KMS-11 (cell line): ENCODE data around the gene IQUB.
"Not testable (repeated sequence)": the region's sequence is repeated elsewhere in the genome, so short reads cannot be mapped to it uniquely, and the experiment has no call there.

Experiments
- H2AFZ ChIP-seq: fragments of 200-600 bp; sonication (generic); 2 replicates; pipeline ENCODE4 v1.6.1; 2016; ENCODE audit warnings: antibody characterized with exemption, mixed run types, low read depth
- H3K27ac ChIP-seq: fragments of 200-600 bp; sonication (generic); 2 replicates; pipeline ENCODE4 v1.6.1; 2016; ENCODE audit warnings: mild to moderate bottlenecking, mixed run types
- H3K27me3 ChIP-seq: fragments of 200-600 bp; sonication (generic); 2 replicates; pipeline ENCODE4 v1.6.1; 2017; ENCODE audit warnings: mild to moderate bottlenecking, low read depth, mixed run types, moderate library complexity; ENCODE audit not compliant: insufficient read depth
- H3K36me3 ChIP-seq: fragments of 200-600 bp; sonication (generic); 2 replicates; pipeline ENCODE4 v1.6.1; 2017; ENCODE audit warnings: mild to moderate bottlenecking, mixed run types; ENCODE audit not compliant: insufficient read depth
- H3K4me1 ChIP-seq: fragments of 200-600 bp; sonication (generic); 2 replicates; pipeline ENCODE4 v1.6.1; 2016; ENCODE audit warnings: mild to moderate bottlenecking, low read depth, mixed run types; ENCODE audit not compliant: poor library complexity, severe bottlenecking
- H3K4me2 ChIP-seq: fragments of 200-600 bp; sonication (generic); 2 replicates; pipeline ENCODE4 v1.7.0; 2016; ENCODE audit warnings: mild to moderate bottlenecking, mixed run types
- H3K4me3 ChIP-seq: fragments of 200-600 bp; sonication (generic); IDR thresholded peaks from 2 replicates; pipeline ENCODE4 v1.6.1; 2017; ENCODE audit warnings: low read depth, low read length, mixed read lengths; ENCODE audit not compliant: insufficient read depth
- H3K79me2 ChIP-seq: fragments of 200-600 bp; sonication (generic); 2 replicates; pipeline ENCODE4 v1.6.1; 2016; ENCODE audit warnings: low read depth, mixed run types; ENCODE audit not compliant: insufficient read depth
- H3K9ac ChIP-seq: fragments of 200-600 bp; sonication (generic); 2 replicates; pipeline ENCODE4 v1.6.1; 2016; ENCODE audit warnings: mild to moderate bottlenecking, mixed run types
- H4K20me1 ChIP-seq: fragments of 200-600 bp; sonication (generic); 2 replicates; pipeline ENCODE4 v1.6.1; 2016; ENCODE audit warnings: mild to moderate bottlenecking, mixed run types; ENCODE audit not compliant: insufficient read depth
- CTCF ChIP-seq: fragments of 200-600 bp; sonication (generic); conservative IDR thresholded peaks from 2 replicates; pipeline ENCODE4 v1.6.1; 2017; ENCODE audit warnings: low read depth, mild to moderate bottlenecking, antibody characterized with exemption, low read length, moderate library complexity, mixed read lengths

Gene IQUB

GRCh38 chr7:123533929-123534382 is 439 bp downstream of the IQUB start:
- H3K4me1 ChIP-seq = peaks cover 14% of the 10 kb centered on the region
- no peak overlapping the region for H3K27ac ChIP-seq

GRCh38 chr7:123533553-123533917 is 860 bp downstream of the IQUB start:
- Histone ChIP-seq H3K4me2 (peak overlapping the region; percentile 75), H3K27me3 (no peaks in the 10 kb centered on the region), H3K9ac (no peak overlapping the region), H3K36me3 (no peaks in the 10 kb centered on the region), H4K20me1 (no peaks in the 10 kb centered on the region), H2AFZ (peak overlapping the region; percentile 90; the same call in 1 of the 2 replicates), H3K4me1 (peaks cover 14% of the 10 kb centered on the region), H3K4me3 (no peak overlapping the region), H3K27ac (no peak overlapping the region), H3K79me2 (no peaks in the 10 kb centered on the region)
- TF ChIP-seq CTCF = no peak

More at GRCh38 chr7:123533929-123534382, 439 bp downstream of the IQUB start:
- H3K79me2 ChIP-seq = no peaks in the 10 kb centered on the region
- peak overlapping the region; percentile 19; the same call in 1 of the 2 replicates for H3K9ac ChIP-seq
- TF ChIP-seq CTCF = no peak
- H4K20me1 ChIP-seq = no peaks in the 10 kb centered on the region
- H2AFZ ChIP-seq = peak overlapping the region; percentile 90
- H3K4me2 ChIP-seq = peak overlapping the region; percentile 75
- no peaks in the 10 kb centered on the region for H3K36me3 ChIP-seq
- no peaks in the 10 kb centered on the region for H3K27me3 ChIP-seq
- H3K4me3 ChIP-seq = peak overlapping the region; percentile 59

GRCh38 chr7:123532788-123533552 is 1.4 kb downstream of the IQUB start:
- not testable (repeated sequence) for H3K4me2 ChIP-seq, H3K36me3 ChIP-seq, H2AFZ ChIP-seq, H4K20me1 ChIP-seq, H3K4me3 ChIP-seq, H3K27ac ChIP-seq, H3K27me3 ChIP-seq, H3K9ac ChIP-seq, H3K79me2 ChIP-seq
- H3K4me1 ChIP-seq = peaks cover 14% of the 10 kb centered on the region

GRCh38 chr7:123532343-123532742 is 2.1 kb downstream of the IQUB start:
- H3K9ac ChIP-seq, H3K4me2 ChIP-seq, H3K36me3 ChIP-seq, H4K20me1 ChIP-seq, H3K27ac ChIP-seq, H3K4me3 ChIP-seq, H3K79me2 ChIP-seq, H3K27me3 ChIP-seq, H2AFZ ChIP-seq: not testable (repeated sequence)
- H3K4me1 ChIP-seq = peaks cover 14% of the 10 kb centered on the region

- not testable (repeated sequence) for H3K4me2 ChIP-seq, H4K20me1 ChIP-seq, H3K4me1 ChIP-seq, H3K27ac ChIP-seq, H2AFZ ChIP-seq, H3K9ac ChIP-seq, H3K27me3 ChIP-seq, H3K36me3 ChIP-seq, H3K4me3 ChIP-seq, H3K79me2 ChIP-seq
These were observed 4.3 kb downstream of the IQUB start for GRCh38 chr7:123530035-123530591.

- H2AFZ ChIP-seq = no peak overlapping the region
- no peak for TF ChIP-seq CTCF
- H3K9ac ChIP-seq = no peak overlapping the region
- no peak overlapping the region for H3K4me3 ChIP-seq
- H3K27me3 ChIP-seq = no peaks in the 10 kb centered on the region
- H3K27ac ChIP-seq = no peak overlapping the region
- no peaks in the 10 kb centered on the region for H4K20me1 ChIP-seq
- no peak overlapping the region for H3K4me2 ChIP-seq
- no peaks in the 10 kb centered on the region for H3K79me2 ChIP-seq
- H3K4me1 ChIP-seq = peaks cover under 1% of the 10 kb centered on the region
- no peaks in the 10 kb centered on the region for H3K36me3 ChIP-seq
These were observed 6.1 kb downstream of the IQUB start for GRCh38 chr7:123528265-123528664.

- H4K20me1 ChIP-seq, H3K27ac ChIP-seq, H2AFZ ChIP-seq, H3K27me3 ChIP-seq, H3K79me2 ChIP-seq, H3K36me3 ChIP-seq, H3K9ac ChIP-seq, H3K4me2 ChIP-seq, H3K4me1 ChIP-seq, H3K4me3 ChIP-seq: not testable (repeated sequence)
These were observed 6.6 kb downstream of the IQUB start for GRCh38 chr7:123527712-123528225.
